Thyroid gland (tissue), 4 donors: ENCODE data around the gene LRRC8D.

ENCODE experiments used
- POLR2A ChIP-seq, 2 donors: fragments of 450-650 bp; IDR thresholded peaks; one replicate each; pipeline ENCODE4 v1.6.1; 2017; ENCODE audit warnings: antibody characterized with exemption in 2 of 2, mild to moderate bottlenecking in 2 of 2, moderate library complexity in 1 of 2
- TF ChIP-seq, protein P1 (sequence below), 6 experiments: fragments of 200-600 bp in 3 of 6; fragments of 450-650 bp in 3 of 6; sonication (generic) in 3 of 6; IDR thresholded peaks; one replicate each; pipeline ENCODE4 v1.5.1; 2016 to 2019; ENCODE audit warnings: antibody characterized with exemption in 6 of 6, mild to moderate bottlenecking in 2 of 6, inconsistent platforms in 1 of 6, moderate library complexity in 1 of 6

- TF ChIP-seq, protein P1, sequence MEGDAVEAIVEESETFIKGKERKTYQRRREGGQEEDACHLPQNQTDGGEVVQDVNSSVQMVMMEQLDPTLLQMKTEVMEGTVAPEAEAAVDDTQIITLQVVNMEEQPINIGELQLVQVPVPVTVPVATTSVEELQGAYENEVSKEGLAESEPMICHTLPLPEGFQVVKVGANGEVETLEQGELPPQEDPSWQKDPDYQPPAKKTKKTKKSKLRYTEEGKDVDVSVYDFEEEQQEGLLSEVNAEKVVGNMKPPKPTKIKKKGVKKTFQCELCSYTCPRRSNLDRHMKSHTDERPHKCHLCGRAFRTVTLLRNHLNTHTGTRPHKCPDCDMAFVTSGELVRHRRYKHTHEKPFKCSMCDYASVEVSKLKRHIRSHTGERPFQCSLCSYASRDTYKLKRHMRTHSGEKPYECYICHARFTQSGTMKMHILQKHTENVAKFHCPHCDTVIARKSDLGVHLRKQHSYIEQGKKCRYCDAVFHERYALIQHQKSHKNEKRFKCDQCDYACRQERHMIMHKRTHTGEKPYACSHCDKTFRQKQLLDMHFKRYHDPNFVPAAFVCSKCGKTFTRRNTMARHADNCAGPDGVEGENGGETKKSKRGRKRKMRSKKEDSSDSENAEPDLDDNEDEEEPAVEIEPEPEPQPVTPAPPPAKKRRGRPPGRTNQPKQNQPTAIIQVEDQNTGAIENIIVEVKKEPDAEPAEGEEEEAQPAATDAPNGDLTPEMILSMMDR (IDR thresholded peaks at IDR 0.05) = no peak
- TF ChIP-seq POLR2A (IDR thresholded peaks at IDR 0.05) = no peak
These were observed 150.8 kb downstream of the LRRC8D start for GRCh38 chr1:89971600-89971999.
